ENCODE results near the gene TREH. TPM values are rescaled to one million over a fixed set of nuclear protein-coding genes. Genes with fewer than 3 reads are reported as not detected.

The TREH gene
- total and polyA plus RNA-seq, 2 of the 8 experiments (the other 6 are each of a cell fraction or from before 2014, with no cell fraction given): 0.03 TPM; not detected in 1

- Histone ChIP-seq H3K9me3 (ENCODE audit: insufficient read depth in 2 of 2, low read depth in 1 of 2, low read length in 1 of 2) (no peaks in the 10 kb centered on the region), H3K79me1 (ENCODE audit: low read depth, low read length) (peaks cover 4% of the 10 kb centered on the region; the same call in 1 of the 2 replicates), H3K56ac (replicated peaks; ENCODE audit: insufficient read length, low read depth, low read length) (no peak overlapping the region), H4K20me1 (replicated peaks in 1 of 2; ENCODE audit: control insufficient read depth in 1 of 2, insufficient read depth in 2 of 2, low read length in 2 of 2) (peaks cover 2 to 7% of the 10 kb centered on the region in 2 experiments), H3K23ac (ENCODE audit: insufficient read length) (no peak overlapping the region), H3K23me2 (ENCODE audit: low read depth, low read length) (no peaks in the 10 kb centered on the region), H3K4me3 (ENCODE audit: extremely low read depth in 1 of 4, insufficient read depth in 2 of 4, low read depth in 3 of 4, low read length in 4 of 4) (no peak overlapping the region), H3K4me2 (ENCODE audit: insufficient read depth in 1 of 2, low read depth in 2 of 2, low read length in 2 of 2) (no peak overlapping the region), H4K8ac (ENCODE audit: extremely low read depth, insufficient read depth, low read length) (no peak overlapping the region), H3K79me2 (ENCODE audit: control insufficient read depth in 1 of 2, insufficient read depth in 2 of 2, low read length in 2 of 2) (no peaks in the 10 kb centered on the region), H2BK20ac (ENCODE audit: low read length) (no peak overlapping the region), H3K27ac (ENCODE audit: low read depth, low read length) (no peak overlapping the region), H2BK12ac (ENCODE audit: low read depth, low read length) (no peak overlapping the region), H3K4ac (replicated peaks; ENCODE audit: insufficient read length, low read depth, low read length) (no peak overlapping the region), H3K9ac (replicated peaks in 1 of 4; ENCODE audit: extremely low read depth in 1 of 4, low read depth in 3 of 4, low read length in 3 of 4) (no peak overlapping the region), H2BK5ac (ENCODE audit: low read depth, low read length) (no peak overlapping the region; the same call in 1 of the 2 replicates), H2AFZ (ENCODE audit: low read length) (no peak overlapping the region), H4K5ac (ENCODE audit: insufficient read length, low read depth, low read length) (no peak overlapping the region), H2BK120ac (replicated peaks; ENCODE audit: low read depth, low read length) (no peak overlapping the region), H2AK5ac (ENCODE audit: low read depth, low read length) (no peak overlapping the region), H3K18ac (ENCODE audit: extremely low read depth, low read length) (no peak overlapping the region), H4K91ac (replicated peaks; ENCODE audit: insufficient read length, low read length) (no peak overlapping the region), H3K36me3 (ENCODE audit: control insufficient read depth in 2 of 4, insufficient read depth in 4 of 4, low read length in 3 of 4) (peaks cover 19 to 76% (median 51%) of the 10 kb centered on the region in 4 experiments), H2BK15ac (ENCODE audit: low read length) (no peak overlapping the region), H3K27me3 (replicated peaks in 1 of 4; ENCODE audit: control insufficient read depth in 3 of 4, extremely low read depth in 1 of 4, insufficient read depth in 3 of 4, low read length in 3 of 4) (no peaks in the 10 kb centered on the region), H3K4me1 (replicated peaks in 1 of 4; ENCODE audit: control insufficient read depth in 3 of 4, insufficient read depth in 4 of 4, low read length in 3 of 4) (no peaks in the 10 kb centered on the region), H3K14ac (ENCODE audit: insufficient read length) (no peak overlapping the region)
- TF ChIP-seq CTBP2 (IDR thresholded peaks at IDR 0.05; ENCODE audit: borderline replicate concordance, insufficient read depth, insufficient read length, low read length) (no peak), ASH2L (IDR thresholded peaks at IDR 0.05; ENCODE audit: low read length) (no peak)
- WGBS, 2 experiments (ENCODE audit: extremely low coverage in 1 of 2, insufficient coverage in 1 of 2, insufficient read length in 1 of 2, insufficient replicate concordance in 2 of 2, low coverage in 1 of 2, low lambda C conversion rate in 2 of 2, missing lambda C conversion rate in 1 of 2): 80% methylated on average over 5 of the region's 11 CpGs; no CpG with 5 or more reads in 1 of the 2 experiments
- ChIA-PET POLR2A (ENCODE audit: partially characterized antibody) (interaction anchor here (0.9 to 25.8 kb wide), 4 partner anchors 8 to 253 kb away, joined by 4 to 574 read pairs (median 171); partner anchors contain the start of gene PHLDB1), CTCF (ENCODE audit: partially characterized antibody) (interaction anchor here (0.8 to 19.1 kb wide), 7 partner anchors 7 to 146 kb away, joined by 3 to 435 read pairs (median 5); partner anchors contain the start of gene PHLDB1)
- DNase-seq (ENCODE audit: low read depth in 1 of 2, low spot score in 2 of 2) (no peak), FAIRE-seq (no peak)
These were observed 36.1 kb downstream of the TREH start for GRCh38 chr11:118643142-118643994.
